GM12878 (cell line): ENCODE data around the gene MEI1. TPM values are rescaled to one million over a fixed set of nuclear protein-coding genes. Genes with fewer than 3 reads are reported as not detected.

Source experiments
- CBFB ChIP-seq: IDR thresholded peaks from 2 replicates; pipeline ENCODE4 v1.6.1; 2016; ENCODE audit warnings: antibody characterized with exemption, low read depth
- LARP7 ChIP-seq: fragments of 450-650 bp; IDR thresholded peaks from 2 replicates; pipeline ENCODE4 v1.6.1; 2017; ENCODE audit warnings: mild to moderate bottlenecking
- POU2F2 ChIP-seq: IDR thresholded peaks from 3 replicates; pipeline ENCODE4 v1.6.1; 2011; ENCODE audit warnings: low read depth, mild to moderate bottlenecking, low read length, borderline replicate concordance
- RAD21 ChIP-seq: IDR thresholded peaks from 2 replicates; pipeline ENCODE4 v1.6.1; 2011; ENCODE audit warnings: mild to moderate bottlenecking, low read depth, low read length, moderate library complexity; ENCODE audit not compliant: insufficient read depth
- RELA ChIP-seq: fragments of 450-650 bp; IDR thresholded peaks from 2 replicates; pipeline ENCODE4 v1.8.0; 2014; ENCODE audit warnings: borderline replicate concordance; ENCODE audit not compliant: partially characterized antibody
- RFX5 ChIP-seq: IDR thresholded peaks from 2 replicates; pipeline ENCODE4 v1.6.1; 2011; ENCODE audit warnings: low read depth, low read length, improper control_type of control experiment
- SIN3A ChIP-seq: IDR thresholded peaks from 2 replicates; pipeline ENCODE4 v1.6.1; 2012; ENCODE audit warnings: low read depth, low read length, improper control_type of control experiment
- SRF ChIP-seq, 2 experiments: IDR thresholded peaks; 2 replicates each; pipeline ENCODE4 v1.6.1; 2011; ENCODE audit warnings: low read depth in 2 of 2, low read length in 2 of 2, mild to moderate bottlenecking in 1 of 2, moderate library complexity in 1 of 2
- TBL1XR1 ChIP-seq: IDR thresholded peaks from 2 replicates; pipeline ENCODE4 v1.6.1; 2012; ENCODE audit warnings: low read depth, low read length, improper control_type of control experiment
- TCF12 ChIP-seq: IDR thresholded peaks from 2 replicates; pipeline ENCODE4 v1.6.1; 2011; ENCODE audit warnings: low read depth, mild to moderate bottlenecking, low read length
- TCF3 ChIP-seq: IDR thresholded peaks from 2 replicates; pipeline ENCODE4 v1.6.1; 2012; ENCODE audit warnings: low read depth, mild to moderate bottlenecking, low read length, borderline replicate concordance; ENCODE audit not compliant: insufficient read depth
- YY1 ChIP-seq: IDR thresholded peaks from 2 replicates; pipeline ENCODE4 v1.6.1; 2011; ENCODE audit warnings: low read depth, mild to moderate bottlenecking, low read length
- ZNF24 ChIP-seq: fragments of 450-650 bp; IDR thresholded peaks from 2 replicates; pipeline ENCODE4 v1.6.1; 2017; ENCODE audit warnings: antibody characterized with exemption, mild to moderate bottlenecking
- polyA plus RNA-seq, 11 experiments: library from polyadenylated mRNA; depleted of rRNA in 4 of 11; unstranded in 6 of 11; stranded (reverse) in 5 of 11; fragments of >200 nt; fragmentation: Nextera tagmentation in 4 of 11; fragmentation: Illumina TruSeq in 1 of 11; extraction: Ambion mirVana in 4 of 11; extraction: Trizol in 1 of 11; gene quantifications; 1 replicate in 1 of 11; 2 replicates in 10 of 11; pipeline versions ENCODE4 v1.2.1 to v1.2.3, GENCODE V29; 2011 to 2016; ENCODE audit warnings: inconsistent platforms in 2 of 11, missing spikeins in 2 of 11, low read depth in 1 of 11
- total RNA-seq, 4 experiments: library from RNA; depleted of rRNA in 3 of 4; stranded (reverse); fragments of >200 nt in 3 of 4; fragmentation: Illumina TruSeq in 1 of 4; extraction: Trizol in 1 of 4; gene quantifications; 2 replicates each; pipeline versions ENCODE4 v1.2.1 to v1.2.3, GENCODE V29; 2013 to 2021
- TF ChIP-seq, protein P1 (sequence below): fragments of 450-650 bp; IDR thresholded peaks from 2 replicates; pipeline ENCODE4 v1.6.1; 2018; ENCODE audit warnings: borderline replicate concordance, mild to moderate bottlenecking; ENCODE audit not compliant: partially characterized antibody
- TF ChIP-seq, protein P2 (sequence below): fragments of 450-650 bp; formaldehyde crosslinking; IDR thresholded peaks from 2 replicates; pipeline ENCODE4 v1.5.0; 2022; ENCODE audit warnings: mild to moderate bottlenecking, missing genetic modification characterization
- TF ChIP-seq, protein P3 (sequence below): IDR thresholded peaks from 2 replicates; pipeline ENCODE4 v1.6.1; 2011; ENCODE audit warnings: low read depth, mild to moderate bottlenecking, low read length, moderate library complexity, borderline replicate concordance; ENCODE audit errors: extremely low read depth
- TF ChIP-seq, protein P4 (sequence below): IDR thresholded peaks from 2 replicates; pipeline ENCODE4 v1.6.1; 2012; ENCODE audit warnings: mild to moderate bottlenecking, low read depth, low read length
- TF ChIP-seq, protein P5 (sequence below): fragments of 450-650 bp; IDR thresholded peaks from 2 replicates; pipeline ENCODE4 v1.6.1; 2014; ENCODE audit warnings: mild to moderate bottlenecking

MEI1 gene
- total and polyA plus RNA-seq, 10 of the 15 experiments (the other 5 are each of a cell fraction or from before 2014, with no cell fraction given): 27.9 to 48.9 (median 35.8) TPM

DNA sequence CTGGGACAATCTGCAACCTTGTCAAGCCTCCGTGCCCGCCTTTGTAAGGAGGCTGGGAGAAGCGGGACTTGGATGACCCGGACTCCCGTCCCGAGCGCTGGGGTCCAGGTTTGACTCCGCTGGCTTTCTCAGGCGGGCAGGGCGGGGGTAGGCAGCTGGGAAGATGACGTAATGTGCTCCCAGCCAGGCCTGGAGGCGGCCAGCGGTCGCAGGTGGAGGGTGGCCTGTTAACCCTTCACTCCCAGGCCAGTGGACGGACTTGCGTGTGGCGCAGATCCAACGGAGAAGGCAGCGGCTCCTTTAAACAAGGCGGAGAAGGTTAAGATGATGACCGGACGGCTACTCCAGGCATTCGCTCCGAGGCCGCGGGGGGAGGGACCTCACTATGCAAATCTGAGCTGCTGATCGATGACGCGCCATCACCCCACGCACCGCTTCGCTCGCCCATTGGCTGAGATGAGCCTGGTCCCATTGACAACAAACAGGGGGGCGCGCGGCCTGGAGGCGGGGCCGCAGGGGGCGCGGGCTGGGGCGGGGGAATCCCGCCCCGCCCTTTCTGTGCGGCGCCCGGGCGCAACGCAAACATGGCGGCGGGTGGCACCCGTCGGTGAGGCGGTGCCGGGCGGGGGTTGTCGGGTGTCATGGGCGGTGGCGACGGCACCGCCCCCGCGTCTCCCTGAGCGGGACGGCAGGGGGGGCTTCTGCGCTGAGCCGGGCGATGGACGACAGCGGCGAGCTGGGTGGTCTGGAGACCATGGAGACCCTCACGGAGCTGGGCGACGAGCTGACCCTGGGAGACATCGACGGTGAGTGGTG is 133.5 kb downstream of the MEI1 start, which contains the start of gene SREBF2 (continued):
- TF ChIP-seq, protein P1, sequence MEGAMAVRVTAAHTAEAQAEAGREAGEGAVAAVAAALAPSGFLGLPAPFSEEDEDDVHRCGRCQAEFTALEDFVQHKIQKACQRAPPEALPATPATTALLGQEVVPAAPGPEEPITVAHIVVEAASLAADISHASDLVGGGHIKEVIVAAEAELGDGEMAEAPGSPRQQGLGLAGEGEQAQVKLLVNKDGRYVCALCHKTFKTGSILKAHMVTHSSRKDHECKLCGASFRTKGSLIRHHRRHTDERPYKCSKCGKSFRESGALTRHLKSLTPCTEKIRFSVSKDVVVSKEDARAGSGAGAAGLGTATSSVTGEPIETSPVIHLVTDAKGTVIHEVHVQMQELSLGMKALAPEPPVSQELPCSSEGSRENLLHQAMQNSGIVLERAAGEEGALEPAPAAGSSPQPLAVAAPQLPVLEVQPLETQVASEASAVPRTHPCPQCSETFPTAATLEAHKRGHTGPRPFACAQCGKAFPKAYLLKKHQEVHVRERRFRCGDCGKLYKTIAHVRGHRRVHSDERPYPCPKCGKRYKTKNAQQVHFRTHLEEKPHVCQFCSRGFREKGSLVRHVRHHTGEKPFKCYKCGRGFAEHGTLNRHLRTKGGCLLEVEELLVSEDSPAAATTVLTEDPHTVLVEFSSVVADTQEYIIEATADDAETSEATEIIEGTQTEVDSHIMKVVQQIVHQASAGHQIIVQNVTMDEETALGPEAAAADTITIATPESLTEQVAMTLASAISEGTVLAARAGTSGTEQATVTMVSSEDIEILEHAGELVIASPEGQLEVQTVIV: peak; percentile 98
- TF ChIP-seq RAD21 (no peak), SIN3A (peak; percentile 69), TBL1XR1 (peak; percentile 76; the same call in 1 of the 2 replicates), POU2F2 (peak; percentile 97), ZNF24 (no peak), YY1 (peak; percentile 95), TCF12 (peak; percentile 87), RELA (peak; percentile 95), TCF3 (peak; percentile 77; the same call in 1 of the 2 replicates), SRF (IDR thresholded peaks at IDR 0.05; ENCODE audit: low read depth in 2 of 2, low read length in 2 of 2) (peak in 1 of 2 experiments; percentile 46; a peak in 1 of 4 replicates), CBFB (peak; percentile 79; the same call in 1 of the 2 replicates), LARP7 (peak; percentile 68), RFX5 (peak; percentile 72; the same call in 1 of the 2 replicates)
- TF ChIP-seq, protein P2, sequence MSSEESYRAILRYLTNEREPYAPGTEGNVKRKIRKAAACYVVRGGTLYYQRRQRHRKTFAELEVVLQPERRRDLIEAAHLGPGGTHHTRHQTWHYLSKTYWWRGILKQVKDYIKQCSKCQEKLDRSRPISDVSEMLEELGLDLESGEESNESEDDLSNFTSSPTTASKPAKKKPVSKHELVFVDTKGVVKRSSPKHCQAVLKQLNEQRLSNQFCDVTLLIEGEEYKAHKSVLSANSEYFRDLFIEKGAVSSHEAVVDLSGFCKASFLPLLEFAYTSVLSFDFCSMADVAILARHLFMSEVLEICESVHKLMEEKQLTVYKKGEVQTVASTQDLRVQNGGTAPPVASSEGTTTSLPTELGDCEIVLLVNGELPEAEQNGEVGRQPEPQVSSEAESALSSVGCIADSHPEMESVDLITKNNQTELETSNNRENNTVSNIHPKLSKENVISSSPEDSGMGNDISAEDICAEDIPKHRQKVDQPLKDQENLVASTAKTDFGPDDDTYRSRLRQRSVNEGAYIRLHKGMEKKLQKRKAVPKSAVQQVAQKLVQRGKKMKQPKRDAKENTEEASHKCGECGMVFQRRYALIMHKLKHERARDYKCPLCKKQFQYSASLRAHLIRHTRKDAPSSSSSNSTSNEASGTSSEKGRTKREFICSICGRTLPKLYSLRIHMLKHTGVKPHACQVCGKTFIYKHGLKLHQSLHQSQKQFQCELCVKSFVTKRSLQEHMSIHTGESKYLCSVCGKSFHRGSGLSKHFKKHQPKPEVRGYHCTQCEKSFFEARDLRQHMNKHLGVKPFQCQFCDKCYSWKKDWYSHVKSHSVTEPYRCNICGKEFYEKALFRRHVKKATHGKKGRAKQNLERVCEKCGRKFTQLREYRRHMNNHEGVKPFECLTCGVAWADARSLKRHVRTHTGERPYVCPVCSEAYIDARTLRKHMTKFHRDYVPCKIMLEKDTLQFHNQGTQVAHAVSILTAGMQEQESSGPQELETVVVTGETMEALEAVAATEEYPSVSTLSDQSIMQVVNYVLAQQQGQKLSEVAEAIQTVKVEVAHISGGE: 0 out of 2 replicates have a peak, but pooled peaks have one; percentile 26
- TF ChIP-seq, protein P3, sequence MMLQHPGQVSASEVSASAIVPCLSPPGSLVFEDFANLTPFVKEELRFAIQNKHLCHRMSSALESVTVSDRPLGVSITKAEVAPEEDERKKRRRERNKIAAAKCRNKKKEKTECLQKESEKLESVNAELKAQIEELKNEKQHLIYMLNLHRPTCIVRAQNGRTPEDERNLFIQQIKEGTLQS: no peak
- TF ChIP-seq, protein P4, sequence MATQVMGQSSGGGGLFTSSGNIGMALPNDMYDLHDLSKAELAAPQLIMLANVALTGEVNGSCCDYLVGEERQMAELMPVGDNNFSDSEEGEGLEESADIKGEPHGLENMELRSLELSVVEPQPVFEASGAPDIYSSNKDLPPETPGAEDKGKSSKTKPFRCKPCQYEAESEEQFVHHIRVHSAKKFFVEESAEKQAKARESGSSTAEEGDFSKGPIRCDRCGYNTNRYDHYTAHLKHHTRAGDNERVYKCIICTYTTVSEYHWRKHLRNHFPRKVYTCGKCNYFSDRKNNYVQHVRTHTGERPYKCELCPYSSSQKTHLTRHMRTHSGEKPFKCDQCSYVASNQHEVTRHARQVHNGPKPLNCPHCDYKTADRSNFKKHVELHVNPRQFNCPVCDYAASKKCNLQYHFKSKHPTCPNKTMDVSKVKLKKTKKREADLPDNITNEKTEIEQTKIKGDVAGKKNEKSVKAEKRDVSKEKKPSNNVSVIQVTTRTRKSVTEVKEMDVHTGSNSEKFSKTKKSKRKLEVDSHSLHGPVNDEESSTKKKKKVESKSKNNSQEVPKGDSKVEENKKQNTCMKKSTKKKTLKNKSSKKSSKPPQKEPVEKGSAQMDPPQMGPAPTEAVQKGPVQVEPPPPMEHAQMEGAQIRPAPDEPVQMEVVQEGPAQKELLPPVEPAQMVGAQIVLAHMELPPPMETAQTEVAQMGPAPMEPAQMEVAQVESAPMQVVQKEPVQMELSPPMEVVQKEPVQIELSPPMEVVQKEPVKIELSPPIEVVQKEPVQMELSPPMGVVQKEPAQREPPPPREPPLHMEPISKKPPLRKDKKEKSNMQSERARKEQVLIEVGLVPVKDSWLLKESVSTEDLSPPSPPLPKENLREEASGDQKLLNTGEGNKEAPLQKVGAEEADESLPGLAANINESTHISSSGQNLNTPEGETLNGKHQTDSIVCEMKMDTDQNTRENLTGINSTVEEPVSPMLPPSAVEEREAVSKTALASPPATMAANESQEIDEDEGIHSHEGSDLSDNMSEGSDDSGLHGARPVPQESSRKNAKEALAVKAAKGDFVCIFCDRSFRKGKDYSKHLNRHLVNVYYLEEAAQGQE: peak; percentile 54; the same call in 1 of the 2 replicates
- TF ChIP-seq, protein P5, sequence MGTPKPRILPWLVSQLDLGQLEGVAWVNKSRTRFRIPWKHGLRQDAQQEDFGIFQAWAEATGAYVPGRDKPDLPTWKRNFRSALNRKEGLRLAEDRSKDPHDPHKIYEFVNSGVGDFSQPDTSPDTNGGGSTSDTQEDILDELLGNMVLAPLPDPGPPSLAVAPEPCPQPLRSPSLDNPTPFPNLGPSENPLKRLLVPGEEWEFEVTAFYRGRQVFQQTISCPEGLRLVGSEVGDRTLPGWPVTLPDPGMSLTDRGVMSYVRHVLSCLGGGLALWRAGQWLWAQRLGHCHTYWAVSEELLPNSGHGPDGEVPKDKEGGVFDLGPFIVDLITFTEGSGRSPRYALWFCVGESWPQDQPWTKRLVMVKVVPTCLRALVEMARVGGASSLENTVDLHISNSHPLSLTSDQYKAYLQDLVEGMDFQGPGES: peak; percentile 26; the same call in 1 of the 2 replicates
